ENCODE measurements around the gene CAP2.

CAP2 gene

GRCh38 chr6:17442196-17442595 is 48.8 kb downstream of the CAP2 start:
- DNase-seq = no peak

DNA sequence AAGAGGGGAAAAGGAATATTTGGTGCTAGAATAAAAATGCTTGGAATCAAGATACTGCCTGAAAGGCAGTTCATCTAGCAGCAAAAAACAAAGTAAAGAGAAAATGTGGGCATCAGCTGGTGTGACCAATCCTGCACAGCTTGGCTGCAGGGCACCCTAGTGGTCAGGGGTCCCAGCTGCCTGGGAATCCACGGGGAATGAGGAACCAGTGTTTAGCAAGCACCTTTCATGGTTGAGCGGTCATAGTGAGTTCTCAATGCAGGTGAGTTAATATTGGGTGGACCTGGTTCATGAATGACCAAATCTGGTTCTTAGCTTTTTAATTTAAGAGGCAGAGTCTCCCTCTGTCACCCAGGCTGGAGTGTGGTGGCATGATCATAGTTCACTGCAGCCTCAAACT is 53.3 kb downstream of the CAP2 start:
- DNase-seq = no peak

DNA sequence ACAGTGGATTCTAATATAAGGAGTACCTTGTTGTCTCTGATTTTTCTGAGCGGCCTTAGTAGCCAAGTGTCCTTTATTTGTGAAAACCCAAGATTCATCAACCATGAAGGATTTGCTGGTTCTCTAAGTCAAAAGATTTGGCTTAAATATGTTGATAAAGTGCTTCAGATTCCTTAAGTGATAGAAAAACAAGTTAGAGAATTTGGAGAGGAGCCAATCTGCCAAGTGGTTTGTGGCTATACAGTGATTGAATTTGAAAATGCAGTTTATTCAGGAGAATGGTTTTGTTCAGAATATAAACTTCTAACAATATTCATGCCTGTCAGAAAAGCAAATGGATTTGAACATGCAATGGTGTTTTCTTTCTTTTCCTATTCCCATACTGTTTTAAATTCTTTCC is 54.8 kb downstream of the CAP2 start:
- no peak for DNase-seq

DNA sequence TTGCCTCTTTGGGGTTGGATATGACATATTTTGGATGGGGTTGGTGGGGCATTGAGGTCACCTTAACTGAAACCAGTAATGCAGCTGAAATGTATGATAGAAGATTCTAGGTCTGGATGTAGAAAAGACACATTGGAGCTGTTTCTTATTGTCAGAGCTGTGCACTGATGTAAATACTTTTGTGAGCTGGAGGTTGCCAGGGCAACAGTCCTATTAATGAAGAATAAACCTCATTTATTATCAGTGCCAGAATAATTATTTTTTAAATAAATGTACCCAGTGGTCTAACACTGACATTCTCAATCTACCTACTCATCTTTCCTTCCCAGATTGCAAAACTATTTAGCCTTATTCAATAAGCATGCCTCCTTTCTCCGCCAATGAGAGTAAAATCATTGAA is 57.0 kb downstream of the CAP2 start:
- DNase-seq = no peak

DNA sequence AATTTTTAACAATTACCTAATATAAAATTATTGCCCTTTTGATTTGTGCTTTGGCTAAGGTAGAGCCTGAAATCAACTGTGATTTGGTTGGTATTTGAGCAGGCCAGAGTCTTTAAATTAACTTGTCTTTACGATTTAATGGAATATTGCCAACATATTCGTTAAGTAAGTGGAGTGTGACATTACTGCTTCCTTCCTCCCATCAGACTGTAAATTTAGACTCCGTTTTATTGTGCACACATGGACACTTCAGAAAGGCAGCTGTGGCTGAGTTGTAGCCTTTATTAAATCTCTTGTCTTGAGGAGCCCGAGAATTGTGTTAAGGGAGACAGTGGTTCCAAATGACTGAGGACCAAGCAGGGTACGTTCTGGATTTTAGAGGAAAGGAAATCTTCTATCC is 57.4 kb downstream of the CAP2 start:
- DNase-seq = no peak

GRCh38 chr6:17452096-17452495 is 58.7 kb downstream of the CAP2 start:
- DNase-seq = no peak

- no peak for DNase-seq
Observed at GRCh38 chr6:17454316-17455005, 61.1 kb downstream of the CAP2 start.

DNA sequence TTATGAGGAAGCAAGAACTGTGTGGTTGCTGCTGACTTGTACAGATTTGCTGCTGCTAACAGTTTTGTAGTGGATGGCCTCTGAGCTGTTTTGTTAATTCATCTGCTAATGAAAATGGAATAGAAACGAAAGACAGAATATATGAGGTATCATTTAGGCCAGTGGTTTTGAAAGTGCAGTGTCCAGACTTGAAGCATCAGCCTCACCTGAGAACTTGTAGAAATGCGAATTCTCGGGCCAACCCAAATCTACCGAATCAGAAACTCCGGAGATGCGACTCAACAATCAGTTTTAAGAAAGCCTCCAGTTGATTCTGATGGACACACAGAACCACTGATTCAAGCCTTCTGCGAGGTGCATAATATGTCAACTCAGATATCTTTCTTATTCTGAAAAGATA is 62.5 kb downstream of the CAP2 start:
- no peak for DNase-seq

DNA sequence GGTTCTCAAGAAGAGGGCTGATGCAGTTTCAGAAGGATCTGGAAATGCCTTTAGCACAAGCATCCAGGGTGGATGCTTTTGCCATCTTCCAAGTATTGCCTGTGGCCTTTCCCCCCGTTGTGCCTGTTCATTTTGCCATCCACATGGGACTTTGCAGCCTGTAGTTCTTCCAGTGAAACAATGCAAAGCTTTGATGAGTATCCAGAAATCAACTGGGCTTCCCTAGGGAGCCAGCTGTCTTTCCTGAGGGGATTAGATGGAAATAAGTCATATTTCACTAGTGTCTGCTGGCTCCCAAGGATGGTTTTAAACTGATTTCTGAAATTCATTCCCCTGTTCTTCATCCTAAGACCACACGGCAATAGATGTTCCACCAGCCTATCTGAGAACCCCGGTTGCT is 63.3 kb downstream of the CAP2 start:
- DNase-seq = no peak

DNA sequence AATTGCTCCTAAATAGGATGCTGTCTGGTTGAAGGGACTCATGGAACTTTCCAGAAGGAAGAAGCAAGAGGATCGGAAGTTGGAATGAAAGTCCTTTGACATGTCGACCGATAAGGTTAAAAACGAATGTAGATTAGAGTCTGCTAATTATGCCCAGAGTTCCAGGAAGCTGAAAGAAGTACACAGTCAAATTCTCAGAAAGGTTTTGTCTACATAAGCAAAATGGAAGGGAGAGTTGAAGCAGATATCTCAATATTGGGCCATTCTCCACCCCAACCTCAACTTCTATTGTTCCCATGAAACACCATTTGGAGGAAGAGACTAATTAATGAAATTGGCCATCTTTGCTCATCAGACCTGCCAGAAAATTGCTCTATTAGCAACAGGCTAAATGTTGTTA is 64.0 kb downstream of the CAP2 start:
- no peak for DNase-seq

- no peak for DNase-seq
Observed at GRCh38 chr6:17457956-17458355, 64.6 kb downstream of the CAP2 start.

DNA sequence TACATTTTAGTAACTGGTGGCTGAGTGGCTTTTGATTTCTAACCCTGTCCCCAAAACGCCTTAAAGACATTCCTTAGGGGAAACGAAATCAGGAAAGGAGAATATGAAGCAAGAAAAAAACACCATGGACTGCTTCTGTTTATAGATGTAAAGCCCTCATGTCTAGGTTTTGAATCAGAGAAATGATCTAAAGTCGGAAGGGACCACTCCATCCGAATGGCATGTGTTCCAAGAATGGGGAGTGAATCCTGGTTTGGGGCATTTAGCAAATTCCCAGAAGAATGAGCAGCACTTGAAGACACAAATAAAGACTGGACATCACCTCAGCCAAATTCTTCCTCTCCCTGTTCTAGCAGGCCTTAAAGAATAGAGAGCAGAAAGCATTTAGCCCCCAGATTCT is 65.6 kb downstream of the CAP2 start:
- DNase-seq = no peak

GRCh38 chr6:17460862-17461261 is 67.5 kb downstream of the CAP2 start:
- no peak for DNase-seq

DNA sequence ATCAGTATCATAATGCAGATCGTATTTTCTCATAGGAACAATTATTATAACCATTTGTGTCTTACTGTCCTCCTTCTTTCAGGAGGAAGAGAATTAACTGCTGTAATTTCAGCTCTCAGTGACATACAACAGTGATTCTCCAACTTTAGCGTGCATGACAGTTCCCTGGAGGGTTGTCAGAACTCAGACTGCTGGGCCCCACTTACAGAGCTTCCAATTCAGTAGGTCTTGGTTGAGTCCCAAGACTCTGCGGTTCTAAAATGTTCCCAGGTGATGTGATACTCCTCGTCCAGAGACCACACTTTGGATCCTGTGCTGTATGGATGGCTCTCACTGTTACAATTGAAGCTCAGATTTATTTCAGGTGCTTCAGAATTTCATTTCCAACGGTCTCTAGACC is 72.8 kb downstream of the CAP2 start:
- DNase-seq = no peak

GRCh38 chr6:17466707-17467106 is 73.3 kb downstream of the CAP2 start:
- DNase-seq = no peak

- no peak for DNase-seq
Observed at GRCh38 chr6:17469006-17469832, 75.8 kb downstream of the CAP2 start.

DNA sequence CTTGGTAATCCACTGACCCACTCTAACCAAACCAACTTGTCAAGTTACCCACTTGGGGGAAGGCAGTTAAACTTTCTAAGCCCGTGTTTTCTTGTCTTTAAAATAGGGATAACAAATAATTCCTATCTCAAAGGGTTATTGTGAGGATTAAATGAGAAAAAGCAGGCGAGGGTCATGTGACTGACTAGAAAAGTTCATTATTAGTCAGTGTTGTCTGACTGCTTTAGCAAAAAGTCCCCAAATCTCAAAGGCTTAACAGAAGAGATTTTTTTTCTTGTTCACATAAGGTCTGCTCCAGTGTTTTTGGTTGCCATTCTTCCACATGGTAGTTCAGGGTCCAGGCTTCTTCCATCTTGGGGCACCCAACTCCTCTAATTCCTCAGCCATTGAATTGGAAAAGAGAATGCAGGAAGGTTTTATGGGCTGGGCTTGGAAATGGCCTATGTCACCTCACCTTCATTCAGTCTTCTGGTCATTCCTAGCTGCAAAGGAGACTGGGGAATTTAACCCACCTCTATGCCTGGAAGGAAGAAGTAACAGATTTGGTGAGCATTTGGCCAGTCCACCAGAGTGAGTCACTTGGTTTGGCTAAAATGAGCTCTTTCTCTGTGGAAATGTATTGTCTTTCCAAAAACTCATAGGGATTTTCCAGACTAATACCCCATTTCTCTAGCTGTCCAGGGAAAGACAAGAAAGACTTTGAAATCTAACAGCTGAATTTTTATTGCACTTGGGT is 77.0 kb downstream of the CAP2 start:
- no peak for DNase-seq

- DNase-seq = no peak
Observed at GRCh38 chr6:17470938-17471327, 77.5 kb downstream of the CAP2 start.

GRCh38 chr6:17472653-17473183 is 79.3 kb downstream of the CAP2 start:
- DNase-seq = no peak

GRCh38 chr6:17473554-17473953 is 80.2 kb downstream of the CAP2 start:
- DNase-seq = no peak

DNA sequence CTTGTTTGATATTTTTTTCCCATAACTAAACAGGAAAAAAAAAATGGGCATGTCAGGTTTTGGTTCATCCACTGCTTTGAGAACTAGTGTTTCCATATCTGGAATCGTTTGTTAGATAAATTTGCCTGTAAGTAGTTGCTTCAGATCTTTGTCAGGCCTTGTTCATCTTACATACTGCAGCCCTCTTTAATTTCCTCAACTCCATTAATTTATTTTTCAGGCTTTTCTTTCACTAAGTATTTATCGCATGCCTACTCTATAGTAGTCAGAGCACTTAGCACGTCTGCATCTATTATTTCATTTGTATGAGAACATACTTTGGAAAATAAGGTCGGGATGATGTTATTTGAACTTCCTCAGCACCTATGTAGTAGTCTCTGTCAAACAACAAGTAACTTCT is 80.9 kb downstream of the CAP2 start:
- no peak for DNase-seq

- DNase-seq = no peak
Observed at GRCh38 chr6:17475606-17476244, 82.3 kb downstream of the CAP2 start.

DNA sequence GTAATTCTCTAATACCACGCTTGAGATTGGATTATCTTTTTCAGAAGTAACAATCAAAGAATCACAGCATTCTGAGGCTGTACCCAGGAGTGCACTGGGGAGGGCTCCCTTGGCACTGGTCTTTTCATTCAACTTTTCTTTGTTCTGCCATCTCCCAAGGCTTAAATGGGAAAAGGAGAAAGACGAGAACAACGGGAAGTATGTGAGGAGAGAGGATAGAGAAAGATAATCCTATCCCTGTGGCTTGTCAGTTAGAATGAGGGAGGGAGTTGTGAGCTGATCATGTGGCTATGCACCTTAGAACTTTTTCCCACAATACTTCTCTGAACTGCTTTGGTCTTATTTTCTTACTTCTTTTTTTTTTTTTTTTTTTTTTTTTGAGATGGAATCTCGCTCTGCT is 83.1 kb downstream of the CAP2 start:
- DNase-seq = no peak
